22Rv1 (cell line): ENCODE data around the gene PRAMEF12.
"Not testable (repeated sequence)": the region's sequence is repeated elsewhere in the genome, so short reads cannot be mapped to it uniquely, and the experiment has no call there.

ENCODE experiments used
- H3K27ac ChIP-seq: fragments of 450-650 bp; 2 replicates; pipeline ENCODE4 v1.5.1; 2017
- CTCF ChIP-seq: fragments of 450-650 bp; IDR thresholded peaks from 2 replicates; pipeline ENCODE4 v1.5.1; 2017; ENCODE audit warnings: mild to moderate bottlenecking
- ZFX ChIP-seq: fragments of 450-650 bp; IDR thresholded peaks from 2 replicates; pipeline ENCODE4 v1.6.1; 2017; ENCODE audit warnings: antibody characterized with exemption, borderline replicate concordance

Gene PRAMEF12

GRCh38 chr1:12773438-12773837, at the start of gene PRAMEF12:
Gene PRAMEF12 (plus strand): TSS chr1:12773738. CDS start chr1:12774868, 1,130 bp downstream.
- no peak for TF ChIP-seq CTCF
- no peak for TF ChIP-seq ZFX
- H3K27ac ChIP-seq, result no peak within 1 kb of the TSS

- TF ChIP-seq CTCF (no peak), ZFX (no peak)
- no peak overlapping the region for H3K27ac ChIP-seq
These were observed 45.1 kb upstream of the PRAMEF12 start for GRCh38 chr1:12728391-12728790.

GRCh38 chr1:12730156-12730555, 43.4 kb upstream of the PRAMEF12 start:
- TF ChIP-seq ZFX, result no peak
- no peak for TF ChIP-seq CTCF
- no peak overlapping the region for H3K27ac ChIP-seq

- not testable (repeated sequence) for H3K27ac ChIP-seq
These were observed 42.5 kb upstream of the PRAMEF12 start for GRCh38 chr1:12731084-12731483.

- H3K27ac ChIP-seq, result no peak overlapping the region
- no peak for TF ChIP-seq CTCF
- no peak for TF ChIP-seq ZFX
These were observed 38.9 kb upstream of the PRAMEF12 start for GRCh38 chr1:12734651-12735050.

GRCh38 chr1:12738934-12739333, 34.6 kb upstream of the PRAMEF12 start:
- no peak overlapping the region for H3K27ac ChIP-seq
- TF ChIP-seq ZFX, result no peak
- no peak for TF ChIP-seq CTCF

- TF ChIP-seq CTCF (no peak), ZFX (no peak)
- no peak overlapping the region for H3K27ac ChIP-seq
These were observed 33.9 kb upstream of the PRAMEF12 start for GRCh38 chr1:12739613-12740012.

GRCh38 chr1:12741946-12742345, 31.6 kb upstream of the PRAMEF12 start:
- TF ChIP-seq CTCF (no peak), ZFX (no peak)
- no peak overlapping the region for H3K27ac ChIP-seq
